CD8-positive, alpha-beta memory T cell (primary cell): Measurements from ENCODE around the gene SUFU. TPM values are rescaled to one million over a fixed set of nuclear protein-coding genes. Genes with fewer than 3 reads are reported as not detected.

Experiments
- CTCF ChIA-PET: fragments of 350-600 bp; sonication (Branson Sonifier 250); formaldehyde crosslinking; loops from one replicate; lab custom pipeline; 2021; ENCODE audit warnings: antibody characterized with exemption; lab: Charles Lee
- POLR2A ChIA-PET: fragments of 350-600 bp; sonication (Branson Sonifier 250); formaldehyde crosslinking; loops from one replicate; lab custom pipeline; 2021; ENCODE audit warnings: antibody characterized with exemption; lab: Charles Lee
- DNase-seq, 5 donors: peaks; one replicate each; pipeline versions ENCODE4 v3.0.0 to v3.0.0-alpha.2; 2020 to 2022; ENCODE audit warnings: mixed read lengths in 1 of 5
- H3K27ac ChIP-seq: one replicate; pipeline ENCODE4 v1.7.0; 2013; ENCODE audit warnings: low read depth, mild to moderate bottlenecking, low read length, moderate library complexity
- H3K27me3 ChIP-seq: 2 replicates; pipeline ENCODE4 v1.7.0; 2013; ENCODE audit warnings: low read length, mild to moderate bottlenecking; ENCODE audit not compliant: insufficient read depth, poor library complexity, severe bottlenecking
- H3K36me3 ChIP-seq: 2 replicates; pipeline ENCODE4 v1.7.0; 2013; ENCODE audit warnings: mild to moderate bottlenecking, low read length, moderate library complexity; ENCODE audit not compliant: insufficient read depth
- H3K4me1 ChIP-seq: 2 replicates; pipeline ENCODE4 v1.7.0; 2013; ENCODE audit warnings: mild to moderate bottlenecking, low read length, moderate library complexity; ENCODE audit not compliant: insufficient read depth
- H3K4me3 ChIP-seq: 2 replicates; pipeline ENCODE4 v1.7.0; 2013; ENCODE audit warnings: mild to moderate bottlenecking, low read length
- H3K9me3 ChIP-seq: 2 replicates; pipeline ENCODE4 v1.7.0; 2013; ENCODE audit warnings: mild to moderate bottlenecking, low read length
- H3K27ac Mint-ChIP-seq, 8 donors: one replicate each; pipeline ENCODE4 v1.8.0; 2020 to 2021; ENCODE audit warnings: mixed read lengths in 8 of 8, mild to moderate bottlenecking in 6 of 8, inconsistent platforms in 3 of 8, moderate library complexity in 3 of 8
- H3K27me3 Mint-ChIP-seq, 2 donors: one replicate each; pipeline ENCODE4 v1.8.0; 2020 to 2021; ENCODE audit warnings: mixed read lengths in 2 of 2, mild to moderate bottlenecking in 1 of 2, moderate library complexity in 1 of 2
- H3K36me3 Mint-ChIP-seq, 3 donors: one replicate each; pipeline ENCODE4 v1.8.0; 2020 to 2021; ENCODE audit warnings: mixed read lengths in 3 of 3, inconsistent platforms in 1 of 3, mild to moderate bottlenecking in 1 of 3
- H3K4me1 Mint-ChIP-seq, 3 donors: one replicate each; pipeline ENCODE4 v1.8.0; 2020 to 2021; ENCODE audit warnings: mixed read lengths in 3 of 3, inconsistent platforms in 1 of 3, mild to moderate bottlenecking in 1 of 3
- H3K4me3 Mint-ChIP-seq, 7 donors: one replicate each; pipeline ENCODE4 v1.8.0; 2020 to 2021; ENCODE audit warnings: mixed read lengths in 7 of 7, mild to moderate bottlenecking in 6 of 7, moderate library complexity in 4 of 7, inconsistent platforms in 2 of 7
- H3K9me3 Mint-ChIP-seq, 5 donors: one replicate each; pipeline ENCODE4 v1.8.0; 2020 to 2022; ENCODE audit warnings: mixed read lengths in 5 of 5, mild to moderate bottlenecking in 3 of 5, moderate library complexity in 2 of 5, inconsistent platforms in 1 of 5
- polyA plus RNA-seq: library from polyadenylated mRNA; unstranded; fragments of 300-500 nt; fragmentation: Illumina TruSeq; gene quantifications from one replicate; pipeline ENCODE4 v1.2.3, GENCODE V29; 2021
- total RNA-seq, 2 experiments: library from RNA; stranded (reverse); gene quantifications; one replicate each; pipeline ENCODE4 v1.2.3, GENCODE V29; 2021

SUFU gene
- total and polyA plus RNA-seq, 3 experiments from 2014 or later = 7.5 to 8.3 (median 8.3) TPM

DNA sequence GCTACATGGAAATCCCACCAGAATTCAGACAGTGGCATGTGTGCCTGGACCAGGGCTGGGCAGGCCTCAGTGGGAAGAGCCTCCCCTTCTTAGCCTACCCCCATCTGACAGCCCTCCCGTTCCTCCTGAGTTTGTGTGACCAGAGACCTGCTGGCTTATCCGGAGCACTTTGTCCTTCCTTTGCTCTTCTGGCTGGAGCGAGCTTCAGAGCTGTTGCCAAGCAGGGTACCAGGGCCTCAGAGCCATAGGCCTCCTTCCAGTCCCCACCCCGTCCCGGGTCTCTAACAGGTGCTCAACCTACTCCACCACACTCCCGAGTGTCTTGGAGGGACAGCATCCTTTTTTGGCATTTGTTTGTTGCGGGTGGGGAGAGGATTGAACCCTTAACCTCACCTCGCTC is 114.0 kb downstream of the SUFU start:
- Mint-ChIP-seq H3K9me3 (no peaks in the 10 kb centered on the region), H3K4me1 (peaks cover 3 to 4% (median 3%) of the 10 kb centered on the region in 3 donors), H3K4me3 (no peak overlapping the region), H3K27ac (peak overlapping the region in 1 of 8 donors; percentile 47), H3K27me3 (no peaks in the 10 kb centered on the region), H3K36me3 (peaks cover 0 to 50% (median 10%) of the 10 kb centered on the region in 3 donors)
- Histone ChIP-seq H3K36me3 (peaks cover 14% of the 10 kb centered on the region), H3K4me1 (peaks cover 12% of the 10 kb centered on the region), H3K4me3 (no peak overlapping the region), H3K9me3 (no peaks in the 10 kb centered on the region), H3K27me3 (no peaks in the 10 kb centered on the region), H3K27ac (no peak overlapping the region)
- no peak for DNase-seq
- ChIA-PET CTCF (interaction anchor here (1.4 kb wide), 1 partner anchor 24 kb away, joined by 3 read pairs; no protein-coding TSS in a partner anchor), POLR2A (no interaction called here)

DNA sequence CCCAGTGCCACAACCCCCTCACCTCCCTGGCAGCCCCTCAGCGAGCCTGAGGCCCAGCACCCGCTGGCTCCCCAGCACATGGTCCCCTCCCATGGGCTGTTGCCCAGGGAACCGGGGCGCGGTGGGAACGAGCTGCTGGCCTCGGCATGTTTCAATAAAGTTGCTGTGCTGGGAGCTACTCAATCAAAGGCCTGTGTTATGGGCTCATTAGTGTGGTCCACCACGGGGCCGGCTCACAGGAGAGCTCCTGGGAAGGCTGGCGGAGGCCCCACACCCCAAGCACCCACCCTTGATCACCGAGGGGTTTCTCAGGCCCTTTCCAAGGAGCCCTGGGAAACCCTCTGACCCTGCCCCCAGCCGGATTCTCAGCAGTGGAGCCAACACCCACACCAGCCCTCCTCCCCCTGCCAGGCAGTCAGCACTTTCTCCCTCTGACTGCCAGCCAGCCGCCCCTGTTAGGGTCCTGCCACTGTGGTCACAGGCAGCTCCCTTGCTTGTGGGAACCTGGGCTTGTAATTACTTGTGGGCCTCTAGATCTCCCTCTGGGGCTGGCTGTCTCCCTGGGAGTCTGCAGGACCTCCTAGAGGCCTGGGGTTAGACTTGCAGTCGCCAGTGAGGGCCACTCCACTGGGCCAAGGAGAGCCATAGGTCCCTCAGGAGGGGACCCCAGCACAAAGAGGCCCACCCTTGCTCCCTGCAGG is 115.7 kb downstream of the SUFU start:
- H3K27ac Mint-ChIP-seq = no peak overlapping the region
- no peaks in the 10 kb centered on the region for H3K9me3 ChIP-seq
- H3K4me1 Mint-ChIP-seq = no peaks in the 10 kb centered on the region
- no peak overlapping the region for H3K4me3 Mint-ChIP-seq
- peaks cover 14% of the 10 kb centered on the region for H3K36me3 ChIP-seq
- H3K36me3 Mint-ChIP-seq = peaks cover 0 to 52% (median 10%) of the 10 kb centered on the region in 3 donors
- ChIA-PET POLR2A (no interaction called here), CTCF (interaction anchor here (1.4 to 1.6 kb wide), 2 partner anchors 22 to 25 kb away, joined by 3 to 4 read pairs; no protein-coding TSS in a partner anchor)
- no peak overlapping the region for H3K4me3 ChIP-seq
- no peaks in the 10 kb centered on the region for H3K27me3 Mint-ChIP-seq
- no peak for DNase-seq
- H3K27ac ChIP-seq = no peak overlapping the region
- H3K27me3 ChIP-seq = no peaks in the 10 kb centered on the region
- H3K9me3 Mint-ChIP-seq = no peaks in the 10 kb centered on the region
- H3K4me1 ChIP-seq = no peaks in the 10 kb centered on the region

DNA sequence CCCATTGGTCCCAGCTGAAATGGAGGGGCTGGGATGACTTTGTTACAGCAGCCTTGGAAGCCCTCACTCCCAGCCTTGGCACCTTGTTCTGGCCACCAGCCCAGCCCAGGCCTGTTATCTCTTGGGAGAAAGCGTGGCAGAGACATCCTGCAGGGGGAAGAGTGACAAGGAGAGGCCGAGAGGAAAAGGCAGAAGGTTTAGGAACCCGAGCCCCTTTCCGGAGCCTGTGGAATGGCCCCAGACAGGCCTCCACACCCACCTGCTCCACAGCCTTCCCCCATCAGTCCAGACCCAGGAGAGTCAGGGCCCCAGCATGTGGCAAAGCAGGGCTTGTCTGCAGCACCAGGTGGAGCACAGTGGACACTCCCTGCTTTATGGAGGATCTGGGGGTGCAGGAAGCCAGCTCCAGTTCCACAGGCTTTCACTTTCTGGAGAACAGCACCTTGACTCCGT is 116.4 kb downstream of the SUFU start:
- Histone ChIP-seq H3K27ac (no peak overlapping the region), H3K27me3 (no peaks in the 10 kb centered on the region), H3K4me1 (no peaks in the 10 kb centered on the region), H3K9me3 (no peaks in the 10 kb centered on the region), H3K36me3 (peaks cover 14% of the 10 kb centered on the region), H3K4me3 (no peak overlapping the region)
- Mint-ChIP-seq H3K36me3 (peaks cover 0 to 49% (median 9%) of the 10 kb centered on the region in 3 donors), H3K27me3 (no peaks in the 10 kb centered on the region), H3K4me1 (no peaks in the 10 kb centered on the region), H3K9me3 (no peaks in the 10 kb centered on the region), H3K4me3 (no peak overlapping the region), H3K27ac (no peak overlapping the region)
- ChIA-PET POLR2A (interaction anchor here (0.6 kb wide), 1 partner anchor 90 kb away, joined by 3 read pairs; no protein-coding TSS in a partner anchor), CTCF (no interaction called here)
- no peak for DNase-seq

DNA sequence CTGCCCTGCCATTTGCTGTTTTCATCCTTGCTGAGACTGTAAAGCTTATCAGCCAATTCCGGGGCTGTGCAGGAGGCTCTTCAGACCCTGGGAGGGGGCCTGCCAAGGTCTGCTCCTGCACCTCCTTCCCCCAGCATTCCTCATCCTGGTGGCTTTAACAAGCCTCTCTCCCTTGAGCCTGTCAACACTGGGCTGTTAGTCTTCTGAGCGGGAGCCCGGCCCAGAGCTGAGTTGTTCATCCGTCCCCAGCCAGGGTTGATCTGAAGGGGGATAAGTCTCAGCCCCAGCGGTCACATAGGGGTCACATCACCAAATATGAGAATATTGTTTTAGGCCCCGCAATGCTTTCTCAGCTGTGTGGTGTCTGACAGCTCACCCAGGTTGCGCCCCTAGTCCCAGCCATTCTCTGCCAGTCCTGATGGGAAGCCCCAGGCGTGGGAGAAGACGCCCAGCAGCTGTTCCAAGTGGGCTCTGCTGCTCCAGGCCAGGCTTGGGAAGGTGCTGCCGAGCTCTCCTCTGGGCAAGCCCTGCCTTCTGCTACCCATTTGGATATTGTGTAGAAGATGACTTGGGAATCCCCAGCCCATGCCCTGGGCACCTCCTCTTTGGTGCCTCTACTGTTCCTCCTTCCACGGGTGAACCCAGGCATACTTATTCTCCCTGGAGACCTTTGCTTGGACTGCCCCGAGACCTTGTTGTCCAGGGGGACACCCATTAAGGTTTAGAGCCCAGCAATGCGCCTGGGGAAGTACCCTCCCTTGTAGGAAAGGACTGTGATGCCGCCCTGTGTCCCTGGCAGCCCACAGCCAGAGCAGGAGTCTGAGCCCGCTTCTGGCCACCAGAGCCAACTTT is 117.0 kb downstream of the SUFU start:
- peak overlapping the region in 2 of 8 donors; percentile 56 to 63 for H3K27ac Mint-ChIP-seq
- Histone ChIP-seq H3K27ac (no peak overlapping the region), H3K27me3 (no peaks in the 10 kb centered on the region), H3K4me1 (no peaks in the 10 kb centered on the region), H3K4me3 (no peak overlapping the region), H3K36me3 (peaks cover 10% of the 10 kb centered on the region), H3K9me3 (no peaks in the 10 kb centered on the region)
- no peaks in the 10 kb centered on the region for H3K4me1 Mint-ChIP-seq
- ChIA-PET CTCF (no interaction called here), POLR2A (interaction anchor here (0.6 kb wide), 1 partner anchor 91 kb away, joined by 3 read pairs; no protein-coding TSS in a partner anchor)
- no peaks in the 10 kb centered on the region for H3K27me3 Mint-ChIP-seq
- no peak for DNase-seq
- no peaks in the 10 kb centered on the region for H3K9me3 Mint-ChIP-seq
- peaks cover 0 to 45% (median 8%) of the 10 kb centered on the region in 3 donors for H3K36me3 Mint-ChIP-seq
- H3K4me3 Mint-ChIP-seq = peak overlapping the region in 1 of 7 donors; percentile 29

DNA sequence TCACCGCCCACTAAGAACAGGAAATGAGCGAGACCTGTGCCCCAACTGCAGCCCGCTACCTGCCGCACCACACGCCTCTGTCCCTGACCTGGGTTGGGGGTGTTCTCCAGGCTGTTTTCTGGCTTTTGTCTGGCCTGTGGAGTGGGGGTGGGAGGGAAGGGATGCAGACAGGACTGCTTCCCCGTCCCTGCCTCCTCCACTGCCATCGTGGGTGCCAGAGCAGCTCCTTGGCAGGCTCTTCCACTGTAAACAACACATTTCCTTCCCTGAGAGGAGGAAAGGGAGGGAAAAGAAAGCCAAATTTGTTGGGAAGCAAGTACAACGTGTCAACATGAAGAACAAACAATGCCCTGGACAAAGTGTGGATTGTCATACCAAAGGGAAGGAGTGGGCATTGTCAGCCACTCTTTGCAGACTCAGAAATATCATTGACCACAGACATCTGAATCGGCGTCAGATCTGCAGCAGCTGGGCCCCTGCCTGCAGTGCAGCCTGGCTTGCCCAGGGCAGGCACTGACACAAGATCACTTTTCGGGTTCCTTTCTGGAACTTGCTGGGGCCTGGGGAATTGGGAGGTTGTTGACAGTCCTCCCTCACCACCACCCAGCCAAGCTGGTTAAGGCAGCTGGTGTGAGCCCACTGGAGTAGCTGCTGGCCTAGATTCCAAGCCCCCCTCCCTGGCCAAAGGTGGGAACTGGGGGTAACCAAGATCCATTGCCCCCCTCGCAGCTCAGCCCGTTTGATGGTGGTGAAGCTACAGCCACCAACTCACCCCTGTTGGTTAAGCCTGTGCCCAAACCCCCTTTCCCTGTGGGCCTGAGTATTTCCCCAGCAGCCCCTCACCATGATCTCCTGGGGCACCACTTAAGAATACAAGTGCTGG is 117.9 kb downstream of the SUFU start:
- Mint-ChIP-seq H3K9me3 (no peaks in the 10 kb centered on the region), H3K27me3 (no peaks in the 10 kb centered on the region), H3K27ac (peak overlapping the region in 3 of 8 donors; percentile 17 to 63 (median 56)), H3K36me3 (peaks cover 0 to 40% (median 8%) of the 10 kb centered on the region in 3 donors), H3K4me1 (no peaks in the 10 kb centered on the region), H3K4me3 (peak overlapping the region in 1 of 7 donors; percentile 29)
- Histone ChIP-seq H3K27ac (no peak overlapping the region), H3K4me1 (no peaks in the 10 kb centered on the region), H3K9me3 (no peaks in the 10 kb centered on the region), H3K36me3 (peaks cover 10% of the 10 kb centered on the region), H3K4me3 (no peak overlapping the region), H3K27me3 (no peaks in the 10 kb centered on the region)
- no peak for DNase-seq
- POLR2A ChIA-PET = no interaction called here
- CTCF ChIA-PET = no interaction called here

DNA sequence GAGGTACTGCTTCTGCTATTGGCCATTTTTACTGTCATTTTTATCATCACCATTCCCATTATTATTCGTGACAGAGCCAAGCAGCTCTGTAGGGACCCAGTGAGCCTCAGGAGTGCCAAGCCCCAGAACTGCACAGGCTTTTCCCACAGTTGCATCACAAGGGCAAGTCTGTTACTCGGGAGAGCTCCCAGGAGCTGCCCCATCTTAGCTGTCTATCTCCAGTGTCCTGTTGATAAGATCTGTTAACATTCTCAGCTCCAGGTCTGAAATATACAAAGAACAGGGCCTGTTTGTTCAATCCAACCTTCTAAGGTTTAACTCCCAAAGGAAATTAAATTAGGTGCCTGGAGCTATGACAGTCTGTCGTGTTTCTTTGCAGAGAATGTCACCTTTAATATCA is 120.3 kb downstream of the SUFU start:
- H3K9me3 ChIP-seq = no peaks in the 10 kb centered on the region
- H3K4me1 ChIP-seq = no peaks in the 10 kb centered on the region
- peak overlapping the region in 2 of 8 donors; percentile 34 to 57 for H3K27ac Mint-ChIP-seq
- no peak overlapping the region for H3K27ac ChIP-seq
- ChIA-PET CTCF (no interaction called here), POLR2A (no interaction called here)
- no peaks in the 10 kb centered on the region for H3K9me3 Mint-ChIP-seq
- H3K36me3 Mint-ChIP-seq = peaks cover 0 to 28% (median 1%) of the 10 kb centered on the region in 3 donors
- no peaks in the 10 kb centered on the region for H3K36me3 ChIP-seq
- H3K27me3 ChIP-seq = no peaks in the 10 kb centered on the region
- H3K4me3 Mint-ChIP-seq = no peak overlapping the region
- no peaks in the 10 kb centered on the region for H3K27me3 Mint-ChIP-seq
- no peak overlapping the region for H3K4me3 ChIP-seq
- no peaks in the 10 kb centered on the region for H3K4me1 Mint-ChIP-seq
- no peak for DNase-seq

DNA sequence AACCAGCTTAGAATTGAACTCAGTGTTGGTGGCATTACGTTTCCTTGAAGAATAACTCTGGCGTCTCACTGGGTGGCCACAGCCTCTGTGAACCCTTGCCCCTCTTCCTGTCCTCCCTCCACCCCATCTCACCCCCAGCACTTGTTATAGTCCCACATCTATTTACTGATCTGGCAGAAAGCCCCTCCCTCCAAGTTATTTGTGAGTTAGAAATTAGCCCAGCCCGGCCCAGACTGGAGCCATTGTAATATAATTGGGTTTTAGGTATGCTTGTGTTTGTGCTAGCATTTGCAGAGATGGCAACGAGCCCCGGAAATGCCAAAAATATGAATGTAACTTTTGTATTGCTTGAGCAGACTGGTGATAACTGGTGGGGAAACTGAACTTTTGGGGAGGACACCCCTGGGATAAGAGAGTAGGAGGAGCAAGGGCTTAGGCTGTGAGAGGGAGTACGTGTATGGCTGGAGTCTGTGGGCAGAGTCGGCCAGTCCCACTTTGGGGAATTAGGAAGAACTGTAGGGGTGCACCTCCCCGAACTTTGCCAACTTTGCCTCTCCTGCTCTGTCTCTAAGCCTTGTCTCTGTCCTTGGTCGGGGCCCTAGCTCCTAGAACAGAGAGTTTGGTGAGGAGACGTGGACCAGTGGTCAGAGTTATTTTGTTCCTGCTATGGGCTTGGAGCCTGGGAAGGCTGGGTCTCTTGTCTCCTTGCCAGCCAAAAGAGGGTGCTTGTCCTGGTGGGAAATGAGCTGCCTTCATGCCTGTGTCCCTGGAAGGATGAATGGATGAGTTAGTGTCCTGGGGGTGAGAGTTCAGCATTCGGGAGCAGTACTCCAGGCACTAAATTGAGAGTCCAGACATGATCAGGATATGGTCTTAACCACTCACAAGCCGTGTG is 121.2 kb downstream of the SUFU start:
- no peaks in the 10 kb centered on the region for H3K4me1 ChIP-seq
- no peak overlapping the region for H3K27ac ChIP-seq
- Mint-ChIP-seq H3K27me3 (no peaks in the 10 kb centered on the region), H3K4me1 (no peaks in the 10 kb centered on the region), H3K36me3 (peaks cover 0 to 26% (median 1%) of the 10 kb centered on the region in 3 donors), H3K9me3 (no peaks in the 10 kb centered on the region), H3K4me3 (no peak overlapping the region), H3K27ac (peak overlapping the region in 5 of 8 donors; percentile 34 to 94 (median 68))
- H3K36me3 ChIP-seq = no peaks in the 10 kb centered on the region
- H3K4me3 ChIP-seq = no peak overlapping the region
- POLR2A ChIA-PET = interaction anchor here (0.6 kb wide), 1 partner anchor 540 kb away, joined by 4 read pairs; no protein-coding TSS in a partner anchor
- CTCF ChIA-PET = no interaction called here
- no peak for DNase-seq
- H3K9me3 ChIP-seq = no peaks in the 10 kb centered on the region
- no peaks in the 10 kb centered on the region for H3K27me3 ChIP-seq
